Renal cortical epithelial cell (primary cell): ENCODE measurements around the gene CRNN. TPM values are rescaled to one million over a fixed set of nuclear protein-coding genes. Genes with fewer than 3 reads are reported as not detected.
A peak's percentile ranks its signal among the peaks of the same experiment; 100 is the strongest.

ENCODE experiments used
- DNase-seq: peaks from one replicate; pipeline ENCODE4 v3.0.0-alpha.2; 2011; ENCODE audit warnings: low read depth
- total RNA-seq: library from RNA; depleted of rRNA; stranded (reverse); fragments of >200 nt; gene quantifications from 2 replicates; pipeline ENCODE4 v1.2.3, GENCODE V29; 2014

CRNN gene
- total RNA-seq: not detected in 2 replicates

- DNase-seq: no peak
Observed at GRCh38 chr1:152413909-152414308, at the start of gene CRNN. Gene CRNN (minus strand): TSS chr1:152414263. CDS start chr1:152412233, 2,030 bp downstream.

DNA sequence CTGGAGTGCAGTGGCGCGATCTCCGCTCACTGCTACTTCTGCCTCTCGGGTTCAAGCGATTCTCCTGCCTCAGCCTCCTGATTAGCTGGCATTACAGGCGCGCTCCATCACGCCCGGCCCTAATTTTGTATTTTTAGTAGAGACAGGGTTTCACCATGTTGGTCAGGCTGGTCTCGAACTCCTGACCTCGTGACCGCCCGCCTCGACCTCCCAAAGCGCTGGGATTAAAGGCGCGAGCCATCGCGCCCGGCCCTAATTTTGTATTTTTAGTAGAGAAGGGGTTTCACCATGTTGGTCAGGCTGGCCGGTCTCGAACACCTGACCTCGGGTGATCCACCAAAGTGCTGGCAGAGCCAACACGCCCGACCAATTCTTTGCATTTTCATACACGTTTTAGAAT, 48.6 kb upstream of the CRNN start:
- DNase-seq: no peak

DNA sequence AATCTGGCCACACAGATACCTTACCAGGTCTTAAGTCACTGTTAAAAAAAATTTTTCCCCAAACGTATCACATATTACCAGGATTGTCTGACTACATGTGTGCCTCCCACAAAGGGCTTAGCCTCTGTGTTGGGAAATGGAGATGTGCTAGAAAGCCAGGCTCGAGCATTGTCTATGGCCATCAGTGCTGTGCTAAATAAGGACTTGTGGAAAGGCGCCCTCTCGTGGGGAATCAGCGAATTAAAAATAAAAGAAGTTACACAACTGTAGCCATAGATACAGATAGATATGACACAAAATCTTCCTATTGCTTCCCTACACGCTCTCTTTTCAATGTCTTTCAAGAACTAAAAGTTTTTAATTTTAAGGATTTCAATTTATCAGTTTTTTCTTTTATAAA, 47.5 kb upstream of the CRNN start:
- peak; percentile 40 for DNase-seq

- DNase-seq: no peak
Observed at GRCh38 chr1:152460529-152460899, 46.5 kb upstream of the CRNN start.

DNA sequence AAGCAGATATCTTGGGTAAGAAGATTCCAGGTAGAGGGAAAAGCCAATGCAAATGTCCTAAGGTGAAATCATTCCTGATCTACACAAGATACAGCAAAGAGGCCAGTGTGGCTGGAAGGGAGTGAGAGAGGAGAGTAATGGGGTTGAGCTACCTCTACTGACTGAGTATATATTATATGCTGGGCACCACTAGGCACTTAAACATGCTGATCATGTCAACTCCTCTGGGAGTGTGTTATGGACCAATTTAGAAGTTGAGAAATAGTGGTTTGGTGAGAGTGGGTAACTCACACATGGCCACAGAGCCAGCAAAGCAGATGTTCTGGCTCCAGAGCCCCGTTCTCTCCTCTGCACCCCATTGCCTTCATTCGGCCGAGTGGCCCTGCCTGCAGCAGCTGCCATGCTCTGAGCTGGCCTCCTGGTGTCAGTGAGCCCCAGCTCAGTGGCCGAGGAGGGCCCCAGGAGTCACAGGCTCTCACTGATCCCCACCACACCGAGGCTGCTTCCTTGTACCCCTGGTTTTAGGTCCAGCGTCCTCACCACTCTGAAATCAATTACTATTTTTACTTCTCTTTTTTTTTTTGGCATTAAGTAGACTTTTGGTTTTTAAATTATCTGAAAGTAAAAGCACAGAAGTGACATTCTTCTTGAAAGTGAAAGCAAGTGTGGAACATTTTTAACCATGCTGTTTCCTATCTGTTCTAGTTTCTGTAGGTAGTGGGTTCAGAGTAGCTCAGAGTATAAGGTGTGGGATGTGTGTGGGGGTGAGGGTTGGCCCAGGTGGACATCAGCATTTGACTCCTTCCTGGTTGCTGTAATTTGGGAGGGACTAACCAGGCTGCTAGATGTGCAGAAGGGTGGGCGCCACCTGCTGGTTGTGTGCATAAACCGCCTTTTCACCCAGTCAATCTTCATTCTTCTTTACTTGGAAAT, 45.8 kb upstream of the CRNN start:
- DNase-seq: peak; percentile 55

- DNase-seq: peak; percentile 72
Observed at GRCh38 chr1:152458384-152459185, 44.5 kb upstream of the CRNN start.

DNA sequence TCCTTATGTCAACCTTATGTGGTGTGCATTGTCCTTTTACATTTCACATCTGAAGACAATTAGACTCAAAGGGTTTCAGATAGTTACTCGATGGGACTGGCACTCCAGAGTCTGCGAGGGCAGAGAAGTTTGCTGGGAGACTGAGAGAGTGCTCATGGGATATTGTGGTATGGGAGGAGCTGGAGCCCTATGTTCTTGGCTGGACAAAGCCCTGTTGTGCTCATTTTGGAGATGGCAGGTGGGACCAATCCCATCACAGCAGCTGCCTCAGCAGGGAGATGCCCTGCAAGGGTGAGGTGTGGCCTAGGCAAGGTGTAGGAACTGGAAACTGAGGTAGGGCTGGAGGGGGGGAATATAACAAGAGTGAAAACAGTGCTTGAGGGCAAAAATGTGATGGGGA, 43.5 kb upstream of the CRNN start:
- DNase-seq: no peak

- no peak for DNase-seq
Observed at GRCh38 chr1:152457071-152457470, 43.0 kb upstream of the CRNN start.

DNA sequence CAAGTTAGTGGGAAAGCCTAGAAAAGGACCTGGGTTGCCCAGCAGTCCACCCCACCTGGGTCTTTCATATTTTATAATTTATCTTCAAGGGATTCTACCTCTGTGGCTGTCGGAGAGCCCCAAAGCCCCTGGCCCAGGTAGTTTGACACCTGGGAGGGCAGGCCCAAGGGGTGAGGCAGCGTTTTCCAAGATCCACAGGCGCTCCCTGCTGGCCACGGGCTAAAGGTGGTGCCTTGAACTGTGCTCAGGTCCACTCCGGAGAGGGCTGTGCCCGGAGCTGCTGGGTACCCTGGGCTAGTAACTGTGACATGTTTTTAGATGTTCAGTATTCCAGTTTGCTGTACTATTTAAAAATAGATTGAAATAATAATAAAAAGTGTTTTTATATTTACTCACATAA, 37.2 kb upstream of the CRNN start:
- DNase-seq: no peak

DNA sequence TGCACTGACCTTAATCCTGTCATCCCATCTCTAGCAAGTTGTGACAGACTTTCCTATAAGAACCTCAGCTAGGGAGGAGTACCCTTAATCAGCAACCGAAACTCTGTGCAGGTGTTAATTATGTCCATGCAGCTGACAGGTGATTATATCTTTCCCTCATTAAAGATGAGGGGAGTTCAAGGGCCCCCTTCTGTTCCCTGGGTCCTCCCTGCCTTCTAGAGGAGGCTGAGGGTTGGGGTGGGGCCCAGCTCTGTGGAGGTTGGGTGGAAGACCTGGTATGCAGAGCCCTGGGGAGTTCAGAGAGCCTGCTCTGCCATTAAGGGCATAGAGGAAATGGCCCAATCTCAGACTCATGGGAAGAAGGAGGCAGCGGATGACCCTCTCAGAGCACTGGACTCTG, 35.6 kb upstream of the CRNN start:
- no peak for DNase-seq

- DNase-seq: no peak
Observed at GRCh38 chr1:152448496-152448895, 34.4 kb upstream of the CRNN start.

GRCh38 chr1:152448095-152448494, 34.0 kb upstream of the CRNN start:
- no peak for DNase-seq

DNA sequence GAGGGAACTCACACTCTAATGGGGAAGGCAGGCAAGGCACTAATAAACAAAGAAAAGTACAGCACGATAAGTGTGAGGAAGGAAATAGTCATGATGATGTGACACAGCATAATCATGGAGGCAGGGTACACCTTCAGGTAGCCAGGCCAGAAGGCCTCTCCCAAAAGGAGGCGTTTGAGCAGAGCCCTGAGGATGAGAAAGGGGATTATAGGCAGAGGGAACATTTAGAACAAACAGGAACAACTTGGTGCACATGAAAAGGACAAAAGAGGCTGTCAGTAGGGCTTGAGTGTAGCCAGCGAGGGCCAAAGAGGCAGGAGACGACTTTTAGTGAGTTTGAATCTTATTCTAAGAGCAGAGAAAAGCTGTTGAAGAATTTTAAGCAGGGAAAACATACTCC, 33.4 kb upstream of the CRNN start:
- no peak for DNase-seq

- peak; percentile 11 for DNase-seq
Observed at GRCh38 chr1:152444045-152444444, 30.0 kb upstream of the CRNN start.

DNA sequence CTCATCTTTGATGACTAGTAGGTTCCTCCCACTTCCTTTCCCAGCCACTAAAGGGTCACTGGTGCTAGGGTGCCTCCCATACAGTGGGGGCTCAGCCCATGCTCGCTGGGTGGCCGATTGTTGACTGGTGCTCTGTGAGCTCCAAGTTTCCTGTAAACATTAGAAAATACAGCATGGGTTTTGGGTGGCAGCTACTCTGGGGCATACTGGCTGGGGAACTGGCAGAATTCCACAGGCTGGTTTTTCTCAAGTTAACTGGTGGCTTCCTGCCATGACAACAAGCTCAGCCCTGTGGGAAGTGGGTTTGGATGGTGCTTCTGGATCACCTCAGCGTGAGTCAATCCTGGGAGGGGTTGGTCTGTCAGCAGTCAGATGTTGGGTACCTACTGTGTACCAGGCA, 28.7 kb upstream of the CRNN start:
- DNase-seq: peak; percentile 41

DNA sequence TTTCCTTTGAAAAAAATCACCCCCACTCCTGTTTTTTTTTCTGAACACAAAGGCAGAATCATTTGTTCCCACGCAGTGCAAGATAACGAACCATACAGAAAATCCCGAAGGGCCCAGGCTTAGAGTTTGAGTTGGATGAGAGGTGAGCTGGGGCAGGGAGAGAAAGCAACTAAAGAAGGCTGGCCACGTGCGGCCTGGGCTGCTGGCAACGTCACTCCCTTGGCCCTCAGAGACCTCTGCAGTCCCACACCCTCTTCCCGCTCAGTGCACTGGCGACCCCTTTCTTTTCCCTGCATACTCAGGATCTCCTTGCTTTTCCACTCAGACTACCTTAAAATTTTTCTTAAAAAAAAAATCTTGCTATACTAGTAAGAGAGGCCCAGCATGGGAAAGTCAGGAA, 28.2 kb upstream of the CRNN start:
- DNase-seq: no peak

- no peak for DNase-seq
Observed at GRCh38 chr1:152441756-152442155, 27.7 kb upstream of the CRNN start.

DNA sequence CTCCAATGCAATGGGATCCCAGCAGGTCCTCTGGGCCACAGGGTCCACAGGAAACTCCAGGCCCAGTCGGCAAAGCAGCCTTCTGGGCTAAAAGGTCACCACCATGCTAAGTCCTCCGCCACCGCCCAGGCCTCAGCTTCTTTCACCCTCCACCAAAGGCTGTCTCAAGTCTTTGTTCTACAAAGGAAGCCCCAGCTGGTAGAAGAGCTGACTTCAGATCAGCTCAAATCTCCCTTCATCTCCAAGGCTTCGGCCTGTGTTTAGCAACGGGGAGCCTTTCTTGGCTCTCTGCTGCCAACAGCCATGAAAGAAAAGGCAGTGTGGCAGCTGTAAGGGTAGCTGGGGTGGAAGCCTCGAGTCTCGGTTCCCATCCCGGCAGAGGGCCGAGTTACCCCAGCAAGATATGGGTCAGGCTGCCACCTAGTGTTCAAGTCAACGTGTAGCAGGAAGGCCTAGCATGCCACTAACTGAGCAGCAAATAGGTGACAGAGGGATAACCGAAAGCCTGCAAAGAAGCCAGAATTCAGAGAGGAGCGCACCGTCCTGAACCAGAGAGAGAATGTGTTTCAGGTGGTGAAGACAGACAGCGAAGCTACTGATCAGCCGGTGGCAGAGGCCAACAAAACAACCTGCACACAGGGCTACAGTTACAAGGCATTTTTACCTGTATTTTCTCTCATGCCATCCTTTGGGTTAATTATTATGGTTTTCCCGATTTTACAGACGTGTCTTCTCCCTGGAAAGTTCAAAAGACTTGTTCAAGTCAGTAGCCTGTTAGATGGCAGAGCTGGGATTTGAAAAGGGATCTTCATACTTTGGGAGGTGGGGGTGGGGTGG, 26.8 kb upstream of the CRNN start:
- DNase-seq: peak; percentile 57

GRCh38 chr1:152436593-152437496, 22.8 kb upstream of the CRNN start:
- DNase-seq: peak; percentile 25

GRCh38 chr1:152427458-152427857, 13.4 kb upstream of the CRNN start:
- DNase-seq: no peak

DNA sequence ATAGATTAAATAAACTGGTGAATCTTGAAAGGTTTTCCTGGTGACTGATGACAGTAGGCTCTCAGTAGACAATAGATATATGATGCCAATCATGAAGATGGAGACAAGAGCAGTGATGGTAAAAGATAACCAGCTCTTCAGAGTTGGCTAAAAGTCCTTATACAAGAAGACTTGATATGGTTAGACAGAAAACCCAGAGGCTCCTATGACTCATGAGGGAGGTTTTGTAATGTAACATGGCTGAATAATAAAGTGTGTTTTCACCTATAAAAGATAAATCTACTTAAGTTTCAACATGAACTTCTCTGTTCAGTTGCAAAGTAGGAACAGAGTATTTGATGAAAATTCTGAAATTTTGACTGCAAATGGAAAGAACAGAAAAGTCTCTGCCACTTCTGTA, 12.7 kb upstream of the CRNN start:
- no peak for DNase-seq
